Measurements from ENCODE around the gene HK2.

HK2 gene

GRCh38 chr2:74858281-74858680, 24.4 kb downstream of the HK2 start:
- no peaks in the 10 kb centered on the region for H3K4me1 ChIP-seq (ENCODE audit: low read length)
- no peak overlapping the region for H3K9ac ChIP-seq (ENCODE audit: low read length)
- no peaks in the 10 kb centered on the region for H3K9me3 ChIP-seq (replicated peaks; ENCODE audit: insufficient read depth, low read length)
- H3F3A ChIP-seq (ENCODE audit: insufficient read depth, low read length), result no peaks in the 10 kb centered on the region
- no peak overlapping the region for H3K4me3 ChIP-seq (ENCODE audit: low read length)
- no peaks in the 10 kb centered on the region for H3K27me3 ChIP-seq (replicated peaks; ENCODE audit: insufficient read depth, low read length)
- H3K27ac ChIP-seq (ENCODE audit: low read length), result no peak overlapping the region
- H3K79me2 ChIP-seq (ENCODE audit: low read length), result peaks cover 53% of the 10 kb centered on the region
- TF ChIP-seq EZH2 (optimal IDR thresholded peaks at IDR 0.05; ENCODE audit: low read depth, low read length), result no peak
- no peak for TF ChIP-seq EZH2phosphoT487 (IDR thresholded peaks at IDR 0.05; ENCODE audit: low read length)
- TF ChIP-seq CTCF (IDR thresholded peaks at IDR 0.05; ENCODE audit: low read length), result no peak
- H3K36me3 ChIP-seq (replicated peaks; ENCODE audit: insufficient read depth, low read length), result no peaks in the 10 kb centered on the region
- DNase-seq, result no peak
- no peaks in the 10 kb centered on the region for H3K9me2 ChIP-seq (replicated peaks; ENCODE audit: insufficient read depth, low read length)
- no peak overlapping the region for H3K4me2 ChIP-seq (ENCODE audit: low read depth, low read length)
- no peak overlapping the region for H2AFZ ChIP-seq (ENCODE audit: low read length)
- no peaks in the 10 kb centered on the region; the same call in 1 of the 2 replicates for H4K20me1 ChIP-seq (ENCODE audit: insufficient read depth, low read length)

GRCh38 chr2:74860079-74860478, 26.2 kb downstream of the HK2 start:
- Histone ChIP-seq H3K79me2 (ENCODE audit: low read length) (peaks cover 55% of the 10 kb centered on the region), H3K9me3 (replicated peaks; ENCODE audit: insufficient read depth, low read length) (no peaks in the 10 kb centered on the region), H4K20me1 (ENCODE audit: insufficient read depth, low read length) (no peaks in the 10 kb centered on the region), H3K27ac (ENCODE audit: low read length) (no peak overlapping the region), H3K4me3 (ENCODE audit: low read length) (no peak overlapping the region), H3K9ac (ENCODE audit: low read length) (no peak overlapping the region), H3K36me3 (replicated peaks; ENCODE audit: insufficient read depth, low read length) (no peaks in the 10 kb centered on the region), H3K4me2 (ENCODE audit: low read depth, low read length) (no peak overlapping the region), H3K27me3 (replicated peaks; ENCODE audit: insufficient read depth, low read length) (no peaks in the 10 kb centered on the region), H3K9me2 (replicated peaks; ENCODE audit: insufficient read depth, low read length) (no peaks in the 10 kb centered on the region), H2AFZ (ENCODE audit: low read length) (no peak overlapping the region), H3K4me1 (ENCODE audit: low read length) (no peaks in the 10 kb centered on the region), H3F3A (ENCODE audit: insufficient read depth, low read length) (no peaks in the 10 kb centered on the region)
- no peak for TF ChIP-seq EZH2 (optimal IDR thresholded peaks at IDR 0.05; ENCODE audit: low read depth, low read length)
- no peak for TF ChIP-seq CTCF (IDR thresholded peaks at IDR 0.05; ENCODE audit: low read length)
- TF ChIP-seq EZH2phosphoT487 (IDR thresholded peaks at IDR 0.05; ENCODE audit: low read length), result no peak
- DNase-seq, result no peak

- Histone ChIP-seq H3K4me3 (ENCODE audit: low read length) (no peak overlapping the region), H3K27me3 (replicated peaks; ENCODE audit: insufficient read depth, low read length) (no peaks in the 10 kb centered on the region), H3K4me2 (ENCODE audit: low read depth, low read length) (no peak overlapping the region), H3K9me3 (replicated peaks; ENCODE audit: insufficient read depth, low read length) (no peaks in the 10 kb centered on the region), H3K9ac (ENCODE audit: low read length) (no peak overlapping the region), H2AFZ (ENCODE audit: low read length) (no peak overlapping the region), H4K20me1 (ENCODE audit: insufficient read depth, low read length) (no peaks in the 10 kb centered on the region), H3K79me2 (ENCODE audit: low read length) (peaks cover 56% of the 10 kb centered on the region), H3K4me1 (ENCODE audit: low read length) (no peaks in the 10 kb centered on the region), H3K27ac (ENCODE audit: low read length) (no peak overlapping the region), H3F3A (ENCODE audit: insufficient read depth, low read length) (no peaks in the 10 kb centered on the region), H3K9me2 (replicated peaks; ENCODE audit: insufficient read depth, low read length) (no peaks in the 10 kb centered on the region), H3K36me3 (replicated peaks; ENCODE audit: insufficient read depth, low read length) (no peaks in the 10 kb centered on the region)
- no peak for TF ChIP-seq EZH2phosphoT487 (IDR thresholded peaks at IDR 0.05; ENCODE audit: low read length)
- no peak for TF ChIP-seq CTCF (IDR thresholded peaks at IDR 0.05; ENCODE audit: low read length)
- TF ChIP-seq EZH2 (optimal IDR thresholded peaks at IDR 0.05; ENCODE audit: low read depth, low read length), result no peak
- DNase-seq, result no peak
Measured at GRCh38 chr2:74860521-74860920, 26.6 kb downstream of the HK2 start.

Data from MM.1S (cell line).